Eye (tissue), 1 donor: ENCODE data around the gene DUS2.
"Not testable (repeated sequence)": the region's sequence is repeated elsewhere in the genome, so short reads cannot be mapped to it uniquely, and the experiment has no call there.

Experiments used
- DNase-seq: peaks from one replicate; pipeline ENCODE4 v3.0.0-alpha.2; 2015

The DUS2 gene

DNA sequence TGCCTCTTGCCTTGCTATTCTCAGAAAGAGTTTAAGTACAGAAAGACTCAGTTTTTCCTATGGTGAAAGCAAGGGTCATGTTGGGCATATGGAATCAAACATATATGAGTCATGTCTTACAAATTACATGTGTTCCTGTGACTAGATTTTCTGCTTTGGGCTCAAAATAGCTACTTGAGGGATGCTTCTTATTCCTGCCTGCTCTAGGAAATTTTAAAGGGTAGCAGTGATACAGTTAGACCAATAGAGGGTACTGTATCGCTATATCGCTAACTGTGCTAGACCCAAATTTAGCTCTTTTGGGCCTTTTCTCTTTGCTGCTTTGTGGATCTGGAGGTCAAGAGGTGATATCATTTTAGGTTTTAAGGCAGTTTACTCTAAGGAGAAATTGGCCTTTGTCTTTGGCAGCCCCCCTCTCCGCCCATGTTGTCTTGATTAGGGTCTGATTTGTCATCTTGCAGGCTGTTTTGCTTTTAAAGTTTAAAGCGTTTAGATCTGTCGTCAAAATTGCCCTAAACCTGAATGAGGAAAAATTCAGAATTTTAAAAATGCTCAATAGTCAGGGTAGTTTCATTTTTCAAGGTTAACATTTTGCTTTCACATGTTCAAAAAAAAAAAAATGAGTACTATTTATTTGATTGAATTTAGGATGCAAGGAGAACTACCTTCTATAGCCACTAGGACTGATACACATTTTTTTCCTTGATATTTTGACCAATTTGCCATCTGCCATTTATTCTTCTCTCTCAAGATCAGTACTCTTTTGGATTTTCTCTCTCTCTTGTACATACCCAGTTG is 70.9 kb downstream of the DUS2 start:
- DNase-seq = peak; percentile 25

GRCh38 chr16:68094614-68094934 is 71.5 kb downstream of the DUS2 start:
- no peak for DNase-seq

DNA sequence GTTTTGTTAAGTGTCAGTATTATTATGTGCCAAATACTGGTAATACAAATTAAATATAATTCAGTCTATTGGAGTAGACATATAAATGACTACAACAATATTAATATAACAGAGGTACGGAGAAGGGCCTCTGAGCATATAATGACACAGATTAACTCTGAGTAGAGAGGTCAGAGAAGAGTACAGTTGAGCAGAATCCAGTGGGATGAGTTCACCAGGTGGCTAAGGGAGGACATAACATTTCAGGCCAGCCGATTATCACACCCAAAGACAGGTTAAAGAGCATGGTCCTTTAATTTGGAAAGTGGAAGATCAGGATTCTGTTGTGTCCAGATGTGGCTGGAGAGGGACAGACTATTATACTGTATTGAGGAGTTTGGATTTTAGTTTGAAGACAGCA is 73.4 kb downstream of the DUS2 start:
- DNase-seq = no peak

DNA sequence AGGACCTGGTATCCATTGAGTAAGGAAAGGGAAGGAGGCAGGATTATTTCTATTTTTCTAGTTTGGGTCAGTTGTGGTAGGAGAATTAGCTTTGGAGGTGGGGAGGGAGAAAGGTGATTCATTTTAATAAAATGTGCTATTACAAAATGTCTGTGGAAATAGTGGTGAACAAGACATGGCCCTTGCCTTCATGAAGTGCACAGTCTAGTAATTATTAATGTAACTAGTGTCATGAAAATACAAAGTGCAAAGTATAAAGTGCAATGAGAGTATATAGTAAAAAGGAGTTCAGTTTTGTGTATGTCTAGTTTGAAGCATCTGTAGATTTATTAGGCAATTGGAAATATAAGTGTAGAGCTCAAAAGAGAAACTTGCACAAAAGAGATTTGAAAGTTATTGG is 74.0 kb downstream of the DUS2 start:
- no peak for DNase-seq

DNA sequence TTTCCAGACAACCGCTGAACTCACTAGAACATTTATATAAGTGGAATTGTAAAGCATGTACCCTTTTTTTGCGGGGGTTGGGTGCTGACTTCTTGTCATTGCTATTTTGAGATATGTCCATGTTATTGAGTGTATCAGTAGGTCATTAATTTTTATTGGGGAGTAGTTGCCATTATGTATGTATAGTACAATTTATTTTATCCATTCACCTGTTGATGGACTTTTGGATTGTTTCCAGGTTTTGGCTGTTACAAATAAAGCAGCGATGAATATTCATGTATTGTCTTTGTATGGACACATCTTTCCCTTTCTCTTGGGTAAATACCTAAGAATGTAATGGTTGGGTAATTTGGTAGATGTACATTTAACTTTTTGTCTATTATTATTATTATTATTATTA is 74.8 kb downstream of the DUS2 start:
- DNase-seq = no peak

DNA sequence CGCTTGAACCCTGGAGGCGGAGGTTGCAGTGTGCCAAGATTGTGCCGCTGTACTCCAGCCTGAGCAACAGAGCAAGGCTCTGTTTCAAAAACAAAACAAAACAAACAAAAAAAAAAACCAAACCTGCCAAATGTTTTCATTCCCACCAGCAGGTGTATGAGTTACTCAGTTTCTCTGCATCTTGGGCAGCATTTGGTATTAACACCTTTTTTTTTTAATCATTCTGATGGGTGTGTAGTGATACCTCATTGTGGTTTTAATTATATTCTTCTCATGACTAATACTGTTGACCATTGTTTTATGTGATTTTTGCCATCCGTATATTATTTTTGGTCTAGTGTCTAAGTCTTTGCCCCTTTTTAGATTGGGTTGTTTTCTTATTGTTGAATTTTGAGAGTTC is 77.4 kb downstream of the DUS2 start:
- DNase-seq = no peak

GRCh38 chr16:68105611-68106010 is 82.5 kb downstream of the DUS2 start:
- DNase-seq = no peak

GRCh38 chr16:68107230-68107928 is 84.3 kb downstream of the DUS2 start:
- not testable (repeated sequence) for DNase-seq

DNA sequence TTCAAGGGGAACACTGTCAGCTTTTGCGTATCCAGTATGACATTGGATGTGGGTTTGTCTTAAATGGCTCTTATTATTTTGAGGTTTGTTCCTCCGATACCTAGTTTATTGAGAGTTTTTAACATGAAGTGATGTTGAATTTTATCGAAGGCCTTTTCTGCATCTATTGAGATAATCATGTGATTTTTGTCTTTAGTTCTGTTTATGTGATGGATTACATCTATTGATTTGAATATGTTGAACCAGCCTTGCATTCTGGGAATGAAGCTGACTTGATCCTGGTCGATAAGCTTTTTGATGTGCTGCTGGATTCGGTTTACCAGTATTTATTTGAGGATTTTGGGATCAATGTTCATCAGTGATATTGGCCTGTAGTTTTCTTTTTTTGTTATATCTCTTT is 86.1 kb downstream of the DUS2 start:
- DNase-seq = not testable (repeated sequence)

- DNase-seq = not testable (repeated sequence)
Observed at GRCh38 chr16:68110611-68111010, 87.5 kb downstream of the DUS2 start.

DNA sequence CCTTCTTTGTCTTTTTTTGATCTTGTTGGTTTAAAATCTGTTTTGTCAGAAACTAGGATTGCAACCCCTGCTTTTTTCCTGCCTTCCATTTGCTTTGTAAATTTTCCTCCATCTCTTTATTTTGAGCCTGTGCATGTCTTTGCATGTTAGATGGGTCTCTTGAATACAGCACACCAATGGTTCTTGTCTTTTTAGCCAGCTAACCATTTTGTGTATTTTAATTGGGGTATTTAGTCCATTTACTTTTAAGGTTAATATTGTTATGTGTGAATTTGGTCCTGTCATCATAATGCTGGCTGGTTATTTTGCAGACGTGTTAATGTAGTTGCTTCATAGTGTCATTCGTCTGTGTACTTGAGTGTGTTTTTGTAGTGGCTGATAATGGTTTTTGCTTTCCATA is 88.3 kb downstream of the DUS2 start:
- no peak for DNase-seq

- DNase-seq = no peak
Observed at GRCh38 chr16:68113059-68113761, 90.1 kb downstream of the DUS2 start.

GRCh38 chr16:68113765-68114240 is 90.7 kb downstream of the DUS2 start:
- no peak for DNase-seq

- not testable (repeated sequence) for DNase-seq
Observed at GRCh38 chr16:68114939-68115338, 91.9 kb downstream of the DUS2 start.

DNA sequence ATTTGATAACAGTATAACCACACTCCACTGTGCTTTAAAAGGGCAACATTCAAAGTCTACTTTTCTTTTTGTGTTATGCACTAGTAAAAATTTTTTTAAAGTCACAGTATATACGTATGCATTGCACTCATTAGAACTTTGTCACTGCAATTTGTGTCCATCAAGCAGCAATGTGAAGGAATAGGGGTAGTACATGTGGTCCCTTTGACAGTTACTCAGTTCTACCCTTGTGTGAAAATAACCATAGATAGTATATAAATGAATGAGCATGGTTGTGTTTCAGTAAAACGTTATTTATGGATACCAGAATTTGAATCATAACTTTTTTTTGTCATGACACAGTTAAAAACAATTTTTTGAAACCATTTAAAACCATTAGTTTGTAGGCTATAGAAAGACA is 92.8 kb downstream of the DUS2 start:
- no peak for DNase-seq

- DNase-seq = no peak
Observed at GRCh38 chr16:68116256-68116867, 93.3 kb downstream of the DUS2 start.

- no peak for DNase-seq
Observed at GRCh38 chr16:68117884-68118283, 94.8 kb downstream of the DUS2 start.

GRCh38 chr16:68118954-68119353 is 95.9 kb downstream of the DUS2 start:
- DNase-seq = not testable (repeated sequence)

DNA sequence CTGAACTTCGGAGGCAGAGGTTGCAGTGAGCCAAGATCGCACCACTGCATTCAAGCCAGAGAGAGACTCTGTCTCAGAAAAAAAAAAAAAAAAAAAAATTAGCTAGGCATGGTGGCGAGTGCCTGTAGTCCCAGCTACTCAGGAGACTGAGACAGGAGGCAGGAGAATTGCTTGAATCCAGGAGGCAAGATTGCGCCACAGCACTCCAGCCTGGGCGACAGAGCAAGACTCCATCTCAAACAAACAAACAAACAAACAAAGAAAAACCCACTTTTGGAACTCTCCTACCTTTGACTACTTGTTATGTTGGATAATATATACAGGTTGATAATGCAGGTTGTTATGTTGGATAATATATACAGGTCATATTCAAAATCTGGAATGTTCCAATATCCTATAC is 97.4 kb downstream of the DUS2 start:
- DNase-seq = not testable (repeated sequence)

- DNase-seq = no peak
Observed at GRCh38 chr16:68126395-68126794, 103.3 kb downstream of the DUS2 start.

DNA sequence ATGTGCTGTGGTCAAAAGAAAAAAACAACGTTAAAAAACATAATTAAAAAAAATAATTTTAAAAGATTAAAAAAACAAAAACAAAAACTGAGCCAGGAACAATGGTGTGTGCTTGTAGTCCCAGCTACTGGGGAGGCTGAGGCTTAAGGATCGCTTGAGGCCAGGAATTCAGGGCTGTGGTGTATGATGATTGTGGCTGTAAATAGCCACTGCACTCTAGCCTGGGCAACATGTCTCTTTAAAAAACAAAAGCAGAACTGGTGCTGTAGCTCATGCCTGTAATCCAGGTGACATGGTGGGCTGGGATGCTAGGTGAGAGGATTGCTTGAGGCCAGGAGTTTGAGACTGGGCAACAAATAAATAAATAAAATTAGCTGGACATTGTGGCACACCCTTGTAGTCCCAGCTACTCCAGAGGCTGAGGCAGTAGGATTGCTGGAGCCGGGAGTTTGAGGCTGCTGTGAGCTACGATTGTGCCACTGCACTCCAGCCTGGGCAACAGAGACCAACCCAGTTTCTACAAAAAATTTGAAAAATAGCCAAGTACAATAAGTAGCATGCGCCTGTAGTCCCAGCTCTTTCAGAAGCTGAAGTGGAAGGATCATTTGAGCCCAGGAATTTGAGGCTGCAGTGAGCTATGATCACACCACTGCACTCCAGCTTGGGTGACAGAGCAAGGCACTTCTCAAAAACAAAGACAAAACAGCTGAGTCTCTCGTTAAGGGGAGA is 105.7 kb downstream of the DUS2 start:
- DNase-seq = peak; percentile 15
